Common myeloid progenitor, CD34-positive (primary cell): ENCODE data around the gene LIFR.

Experiments used
- CTCF ChIA-PET: fragments of 350-600 bp; sonication (Branson Sonifier 250); formaldehyde crosslinking; loops from one replicate; lab custom pipeline; 2021; ENCODE audit warnings: antibody characterized with exemption; lab: Charles Lee
- POLR2A ChIA-PET: fragments of 350-600 bp; sonication (Branson Sonifier 250); formaldehyde crosslinking; loops from one replicate; lab custom pipeline; 2021; ENCODE audit warnings: antibody characterized with exemption; lab: Charles Lee
- DNase-seq, 3 donors: peaks; one replicate each; pipeline versions ENCODE4 v3.0.0 to v3.0.0-alpha.2; 2013
- H3K27ac ChIP-seq, 2 experiments: 1 replicate in 1 of 2; 2 replicates in 1 of 2; pipeline ENCODE4 v1.7.0; 2013; ENCODE audit warnings: inconsistent platforms in 2 of 2, low read length in 2 of 2, mild to moderate bottlenecking in 2 of 2, low read depth in 1 of 2, moderate library complexity in 1 of 2; ENCODE audit not compliant: severe bottlenecking in 2 of 2, insufficient read depth in 1 of 2, poor library complexity in 1 of 2
- H3K27me3 ChIP-seq, 5 experiments: replicated peaks in 2 of 5; 1 replicate in 3 of 5; 2 replicates in 2 of 5; pipeline versions ENCODE4 v1.6.1 to v1.7.0; 2013; ENCODE audit warnings: low read length in 4 of 5, mild to moderate bottlenecking in 2 of 5, moderate library complexity in 2 of 5, inconsistent platforms in 1 of 5; ENCODE audit not compliant: insufficient read depth in 5 of 5, control insufficient read depth in 4 of 5
- H3K36me3 ChIP-seq, 4 experiments: 1 replicate in 2 of 4; 2 replicates in 2 of 4; pipeline versions ENCODE4 v1.6.1 to v1.7.0; 2013; ENCODE audit warnings: low read length in 3 of 4, control low read depth in 1 of 4, mild to moderate bottlenecking in 1 of 4; ENCODE audit not compliant: control insufficient read depth in 4 of 4, insufficient read depth in 4 of 4
- H3K4me1 ChIP-seq, 4 experiments: 1 replicate in 3 of 4; 2 replicates in 1 of 4; pipeline versions ENCODE4 v1.6.1 to v1.7.1; 2013; ENCODE audit warnings: low read length in 3 of 4, mild to moderate bottlenecking in 3 of 4, control low read depth in 1 of 4, inconsistent platforms in 1 of 4, moderate library complexity in 1 of 4; ENCODE audit not compliant: control insufficient read depth in 4 of 4, insufficient read depth in 4 of 4; ENCODE audit errors: control extremely low read depth in 1 of 4
- H3K4me3 ChIP-seq, 7 experiments: 1 replicate in 4 of 7; 2 replicates in 3 of 7; pipeline versions ENCODE4 v1.5.1 to v1.7.0; 2013; ENCODE audit warnings: mild to moderate bottlenecking in 7 of 7, low read length in 6 of 7, moderate library complexity in 6 of 7, inconsistent platforms in 2 of 7, low read depth in 2 of 7, control low read depth in 1 of 7; ENCODE audit not compliant: insufficient read depth in 4 of 7, control insufficient read depth in 1 of 7; ENCODE audit errors: extremely low read depth in 1 of 7
- H3K9me3 ChIP-seq, 5 experiments: 1 replicate in 4 of 5; 2 replicates in 1 of 5; pipeline versions ENCODE4 v1.6.1 to v1.7.1; 2013; ENCODE audit warnings: low read length in 4 of 5, mild to moderate bottlenecking in 2 of 5, inconsistent platforms in 1 of 5, low read depth in 1 of 5, moderate library complexity in 1 of 5; ENCODE audit not compliant: control insufficient read depth in 4 of 5, insufficient read depth in 2 of 5; ENCODE audit errors: control extremely low read depth in 1 of 5
- WGBS: methylation state at CpG from one replicate; pipeline ENCODE4 v1.1.5; 2013; ENCODE audit not compliant: insufficient coverage; 5-methylcytosine and 5-hydroxymethylcytosine counted together

Gene LIFR

GRCh38 chr5:38551030-38552017 is 5.1 kb downstream of the LIFR start:
- 75% methylated on average over 7 of the region's 10 CpGs for WGBS
- Histone ChIP-seq H3K27me3 (peaks cover 21 to 83% (median 34%) of the 10 kb centered on the region in 5 experiments), H3K4me3 (no peak overlapping the region), H3K36me3 (no peaks in the 10 kb centered on the region), H3K4me1 (peaks cover 0 to 7% (median 6%) of the 10 kb centered on the region in 4 experiments), H3K27ac (no peak overlapping the region), H3K9me3 (no peaks in the 10 kb centered on the region)
- peak; percentile 29 to 46 (median 39) for DNase-seq
- CTCF ChIA-PET, result interaction anchor here (0.7 to 4.0 kb wide), 10 partner anchors 10 to 132 kb away, joined by 3 to 31 read pairs (median 3); no protein-coding TSS in a partner anchor
- POLR2A ChIA-PET, result no interaction called here

- CTCF ChIA-PET, result no interaction called here
- no CpG with 5 or more reads among the region's 1 CpG for WGBS
- no peak for DNase-seq
Observed at GRCh38 chr5:38548064-38548759, 8.2 kb downstream of the LIFR start.

DNA sequence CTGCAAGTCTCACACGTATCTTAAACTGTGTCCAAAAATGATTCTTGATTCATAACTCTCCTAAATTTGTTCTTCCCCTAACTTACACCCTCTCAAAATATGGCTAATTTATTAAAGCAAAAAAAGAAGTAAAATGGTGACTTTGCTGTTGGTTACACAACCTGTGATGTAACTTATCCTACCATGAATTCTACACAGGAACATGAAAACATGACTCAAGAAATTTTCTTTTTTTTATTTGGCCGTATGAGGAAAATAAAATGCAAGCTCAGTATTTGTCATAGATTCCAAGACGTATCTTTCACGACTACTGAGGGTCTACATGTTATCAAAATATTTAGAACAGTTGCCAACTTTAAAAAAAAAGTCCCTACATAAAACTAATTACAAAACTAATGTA is 9.2 kb downstream of the LIFR start:
- POLR2A ChIA-PET, result no interaction called here
- Histone ChIP-seq H3K4me3 (no peak overlapping the region), H3K9me3 (no peaks in the 10 kb centered on the region), H3K27me3 (peaks cover 10 to 57% (median 18%) of the 10 kb centered on the region in 5 experiments), H3K36me3 (no peaks in the 10 kb centered on the region), H3K27ac (no peak overlapping the region), H3K4me1 (no peaks in the 10 kb centered on the region)
- DNase-seq, result no peak
- 90% methylated on average over 2 of the region's 4 CpGs for WGBS
- CTCF ChIA-PET, result interaction anchor here (1.3 to 3.8 kb wide), 2 partner anchors 9 to 106 kb away, joined by 3 to 12 read pairs; no protein-coding TSS in a partner anchor

More at GRCh38 chr5:38548064-38548759, 8.2 kb downstream of the LIFR start:
- Histone ChIP-seq H3K36me3 (no peaks in the 10 kb centered on the region), H3K4me3 (no peak overlapping the region), H3K27ac (no peak overlapping the region), H3K4me1 (no peaks in the 10 kb centered on the region), H3K9me3 (no peaks in the 10 kb centered on the region), H3K27me3 (peaks cover 11 to 64% (median 24%) of the 10 kb centered on the region in 5 experiments)
- POLR2A ChIA-PET, result no interaction called here

DNA sequence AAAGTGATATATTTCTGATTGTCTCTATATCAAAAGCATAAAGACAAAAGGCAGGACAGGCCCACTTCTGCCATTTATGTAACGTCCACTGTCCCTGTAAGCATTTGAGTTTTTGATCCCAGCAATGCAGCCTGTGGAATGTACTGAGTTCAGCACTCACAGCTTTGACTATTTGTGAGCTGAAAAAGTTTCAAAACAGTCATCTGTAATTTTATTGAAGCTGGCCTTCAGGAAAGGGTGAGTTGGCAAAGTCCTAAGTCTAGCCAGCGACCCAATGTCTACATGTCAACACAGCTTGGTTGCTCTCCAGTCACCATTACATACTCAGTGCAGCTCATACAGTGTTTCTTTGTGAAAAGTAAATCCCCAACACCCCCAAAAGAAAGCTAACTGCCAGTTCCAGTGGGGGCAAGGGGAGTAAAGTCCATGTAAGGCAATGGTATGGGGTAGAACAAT is 9.7 kb downstream of the LIFR start:
- Histone ChIP-seq H3K9me3 (no peaks in the 10 kb centered on the region), H3K36me3 (no peaks in the 10 kb centered on the region), H3K27me3 (peaks cover 10 to 52% (median 17%) of the 10 kb centered on the region in 5 experiments), H3K4me1 (no peaks in the 10 kb centered on the region), H3K27ac (no peak overlapping the region), H3K4me3 (no peak overlapping the region)
- ChIA-PET CTCF (interaction anchor here (1.3 to 3.8 kb wide), 2 partner anchors 9 to 105 kb away, joined by 3 to 12 read pairs; no protein-coding TSS in a partner anchor), POLR2A (no interaction called here)
- DNase-seq, result no peak
- WGBS, result 100% methylated on average over 1 of the region's 2 CpGs

- Histone ChIP-seq H3K4me3 (no peak overlapping the region), H3K27me3 (peaks cover 5 to 51% (median 22%) of the 10 kb centered on the region in 5 experiments), H3K9me3 (no peaks in the 10 kb centered on the region), H3K36me3 (no peaks in the 10 kb centered on the region), H3K27ac (no peak overlapping the region), H3K4me1 (no peaks in the 10 kb centered on the region)
- no peak for DNase-seq
- CTCF ChIA-PET, result interaction anchor here (3.8 kb wide), 1 partner anchor 102 kb away, joined by 12 read pairs; no protein-coding TSS in a partner anchor
- WGBS, result 94% methylated on average over 4 of the region's 4 CpGs
- POLR2A ChIA-PET, result no interaction called here
Observed at GRCh38 chr5:38543886-38544285, 12.6 kb downstream of the LIFR start.

- no peaks in the 10 kb centered on the region for H3K4me1 ChIP-seq
- ChIA-PET CTCF (no interaction called here), POLR2A (no interaction called here)
- no peaks in the 10 kb centered on the region for H3K9me3 ChIP-seq
- H3K27me3 ChIP-seq, result peaks cover 3 to 50% (median 20%) of the 10 kb centered on the region in 5 experiments
- no peak overlapping the region for H3K4me3 ChIP-seq
- no CpG with 5 or more reads among the region's 2 CpGs for WGBS
- H3K27ac ChIP-seq, result no peak overlapping the region
- DNase-seq, result no peak
- no peaks in the 10 kb centered on the region for H3K36me3 ChIP-seq
Observed at GRCh38 chr5:38543074-38543473, 13.4 kb downstream of the LIFR start.
